Suprapubic skin (tissue), 4 donors: ENCODE results near the gene GREB1L. TPM values are rescaled to one million over a fixed set of nuclear protein-coding genes. Genes with fewer than 3 reads are reported as not detected.

Source experiments
- DNase-seq, 2 donors: peaks; one replicate each; pipeline ENCODE4 v3.0.0-alpha.2; 2019; ENCODE audit warnings: low spot score in 2 of 2
- H3K27ac ChIP-seq: fragments of 200-600 bp; sonication (generic); one replicate; pipeline ENCODE4 v1.5.1; 2019
- H3K27me3 ChIP-seq: fragments of 200-600 bp; sonication (generic); one replicate; pipeline ENCODE4 v1.5.1; 2019
- H3K36me3 ChIP-seq: fragments of 200-600 bp; sonication (generic); one replicate; pipeline ENCODE4 v1.5.1; 2019
- H3K4me1 ChIP-seq: fragments of 200-600 bp; sonication (generic); one replicate; pipeline ENCODE4 v1.5.1; 2019
- H3K4me3 ChIP-seq: fragments of 200-600 bp; sonication (generic); one replicate; pipeline ENCODE4 v1.5.1; 2019; ENCODE audit warnings: mild to moderate bottlenecking
- H3K9me3 ChIP-seq: fragments of 200-600 bp; sonication (generic); one replicate; pipeline ENCODE4 v1.5.1; 2019
- CTCF ChIP-seq, 2 donors: fragments of 200-600 bp in 1 of 2; fragments of 450-650 bp in 1 of 2; sonication (generic) in 1 of 2; IDR thresholded peaks; one replicate each; pipeline ENCODE4 v1.5.1; 2016 to 2019; ENCODE audit warnings: antibody characterized with exemption in 2 of 2, mild to moderate bottlenecking in 1 of 2, moderate library complexity in 1 of 2
- EP300 ChIP-seq: sonication (generic); formaldehyde crosslinking; IDR thresholded peaks from one replicate; pipeline ENCODE4 v1.6.1; 2017; ENCODE audit warnings: antibody characterized with exemption
- POLR2A ChIP-seq, 2 donors: fragments of 450-650 bp; IDR thresholded peaks; one replicate each; pipeline ENCODE4 v1.6.1; 2017; ENCODE audit warnings: antibody characterized with exemption in 2 of 2, mild to moderate bottlenecking in 2 of 2, moderate library complexity in 2 of 2
- POLR2AphosphoS5 ChIP-seq, 3 donors: sonication (generic); formaldehyde crosslinking; IDR thresholded peaks; one replicate each; pipeline ENCODE4 v1.6.1; 2017; ENCODE audit warnings: antibody characterized with exemption in 3 of 3
- WGBS: methylation state at CpG from one replicate; pipeline ENCODE4 v1.1.5; 2018; 5-methylcytosine and 5-hydroxymethylcytosine counted together
- total RNA-seq, 4 donors: library from RNA; depleted of rRNA; stranded (reverse); fragments of >200 nt; gene quantifications; one replicate each; pipeline ENCODE4 v1.1.0, GENCODE V29; 2016

The GREB1L gene
- total RNA-seq, 4 donors from 2014 or later, result 1.6 to 7.6 (median 3.7) TPM

DNA sequence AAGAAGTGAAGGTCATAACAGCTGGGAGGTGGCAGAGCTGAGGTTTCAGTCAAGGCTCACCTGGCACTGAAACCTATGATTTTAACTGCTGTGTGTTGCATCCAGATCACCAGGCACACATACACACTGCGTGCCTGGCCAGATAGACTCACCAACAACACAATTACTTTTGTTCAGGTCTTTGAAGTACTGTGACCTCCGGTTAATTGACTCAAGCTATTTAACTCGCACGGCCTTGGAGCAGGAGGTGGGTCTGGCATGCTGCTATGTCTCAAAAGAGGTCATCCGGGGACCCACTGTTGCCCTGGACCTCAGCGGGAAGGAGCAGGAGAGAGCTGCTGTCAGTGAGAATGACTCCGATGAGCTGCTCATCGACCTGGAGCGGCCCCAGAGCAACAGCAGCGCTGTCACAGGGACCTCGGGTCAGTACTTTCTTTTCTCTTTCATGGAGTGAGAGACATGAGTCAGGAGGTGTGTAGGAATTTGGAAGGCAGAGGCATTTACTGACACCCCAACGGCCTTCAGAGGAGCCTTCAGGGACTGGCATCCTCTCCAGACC lies 254.3 kb downstream of the GREB1L start:
- Histone ChIP-seq H3K4me3 (no peak overlapping the region), H3K27ac (no peak overlapping the region), H3K27me3 (no peaks in the 10 kb centered on the region), H3K4me1 (no peaks in the 10 kb centered on the region), H3K36me3 (no peaks in the 10 kb centered on the region), H3K9me3 (no peaks in the 10 kb centered on the region)
- TF ChIP-seq CTCF (IDR thresholded peaks at IDR 0.05), result no peak
- no peak for TF ChIP-seq POLR2AphosphoS5 (IDR thresholded peaks at IDR 0.05)
- TF ChIP-seq EP300, result no peak
- TF ChIP-seq POLR2A (IDR thresholded peaks at IDR 0.05), result no peak
- 77% methylated on average over 11 of the region's 12 CpGs for WGBS
- DNase-seq, result no peak

GRCh38 chr18:21499997-21500396 lies 258.0 kb downstream of the GREB1L start:
- TF ChIP-seq EP300 (no peak), POLR2AphosphoS5 (IDR thresholded peaks at IDR 0.05) (no peak), CTCF (IDR thresholded peaks at IDR 0.05) (no peak), POLR2A (IDR thresholded peaks at IDR 0.05) (no peak)
- DNase-seq, result no peak
- no peaks in the 10 kb centered on the region for H3K27me3 ChIP-seq
- H3K9me3 ChIP-seq, result no peaks in the 10 kb centered on the region
- H3K27ac ChIP-seq, result no peak overlapping the region
- no peaks in the 10 kb centered on the region for H3K36me3 ChIP-seq
- no peaks in the 10 kb centered on the region for H3K4me1 ChIP-seq
- WGBS, result 78% methylated on average over 5 of the region's 16 CpGs
- no peak overlapping the region for H3K4me3 ChIP-seq

- Histone ChIP-seq H3K9me3 (no peaks in the 10 kb centered on the region), H3K27me3 (no peaks in the 10 kb centered on the region), H3K4me1 (no peaks in the 10 kb centered on the region), H3K4me3 (no peak overlapping the region), H3K36me3 (no peaks in the 10 kb centered on the region), H3K27ac (no peak overlapping the region)
- DNase-seq, result no peak
- no peak for TF ChIP-seq POLR2AphosphoS5 (IDR thresholded peaks at IDR 0.05)
- no peak for TF ChIP-seq EP300
- no peak for TF ChIP-seq CTCF (IDR thresholded peaks at IDR 0.05)
- TF ChIP-seq POLR2A (IDR thresholded peaks at IDR 0.05), result no peak
- WGBS, result 73% methylated on average over 7 of the region's 7 CpGs
These were observed 260.6 kb downstream of the GREB1L start for GRCh38 chr18:21502661-21503060.

DNA sequence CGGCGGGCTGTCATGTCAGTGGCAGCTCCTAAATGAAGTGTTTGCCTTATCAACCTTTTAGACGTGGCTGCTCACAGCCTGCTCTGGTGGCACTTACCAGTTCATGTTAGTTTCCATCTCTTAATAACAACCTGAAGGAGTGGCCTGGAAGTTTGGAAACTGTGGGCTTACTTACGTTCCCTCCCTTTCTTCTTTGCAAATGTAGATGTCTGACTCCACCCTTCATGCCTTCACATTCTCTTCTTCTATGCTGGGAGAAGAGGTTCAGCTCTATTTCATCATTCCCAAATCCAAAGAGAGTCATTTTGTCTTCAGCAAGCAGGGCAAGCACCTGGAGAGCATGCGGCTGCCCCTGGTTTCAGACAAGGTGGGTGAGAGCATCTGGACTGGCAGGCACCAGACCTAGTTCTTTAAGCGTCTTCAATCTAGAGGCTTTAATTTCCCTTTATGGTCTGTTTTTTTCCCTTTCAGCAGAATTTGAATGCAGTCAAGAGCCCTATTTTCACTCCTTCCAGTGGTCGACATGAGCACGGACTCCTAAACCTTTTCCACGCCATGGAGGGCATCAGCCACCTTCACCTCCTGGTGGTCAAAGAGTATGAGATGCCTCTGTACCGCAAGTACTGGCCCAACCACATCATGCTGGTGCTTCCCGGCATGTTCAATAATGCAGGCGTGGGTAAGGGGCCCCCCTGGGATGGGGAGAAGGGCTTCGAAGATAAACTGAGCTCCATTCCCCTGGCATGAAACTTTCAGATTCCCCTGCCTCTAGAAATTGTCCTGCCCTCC lies 266.1 kb downstream of the GREB1L start:
- DNase-seq, result no peak
- Histone ChIP-seq H3K36me3 (peaks cover 3% of the 10 kb centered on the region), H3K27ac (no peak overlapping the region), H3K27me3 (no peaks in the 10 kb centered on the region), H3K4me1 (no peaks in the 10 kb centered on the region), H3K9me3 (peaks cover 3% of the 10 kb centered on the region), H3K4me3 (no peak overlapping the region)
- WGBS, result 92% methylated on average over 11 of the region's 13 CpGs
- TF ChIP-seq POLR2A (IDR thresholded peaks at IDR 0.05) (no peak), EP300 (no peak), CTCF (IDR thresholded peaks at IDR 0.05) (no peak), POLR2AphosphoS5 (IDR thresholded peaks at IDR 0.05) (no peak)

GRCh38 chr18:21509062-21509461 lies 267.0 kb downstream of the GREB1L start:
- 86% methylated on average over 5 of the region's 5 CpGs for WGBS
- H3K27me3 ChIP-seq, result no peaks in the 10 kb centered on the region

More at GRCh38 chr18:21509062-21509461, 267.0 kb downstream of the GREB1L start:
- H3K4me3 ChIP-seq, result no peak overlapping the region
- no peak for TF ChIP-seq POLR2A (IDR thresholded peaks at IDR 0.05)
- TF ChIP-seq POLR2AphosphoS5 (IDR thresholded peaks at IDR 0.05), result no peak
- TF ChIP-seq CTCF (IDR thresholded peaks at IDR 0.05), result no peak
- no peak for TF ChIP-seq EP300
- peaks cover 3% of the 10 kb centered on the region for H3K9me3 ChIP-seq
- no peak overlapping the region for H3K27ac ChIP-seq
- H3K36me3 ChIP-seq, result peaks cover 12% of the 10 kb centered on the region
- H3K4me1 ChIP-seq, result no peaks in the 10 kb centered on the region
- no peak for DNase-seq
